HG03342 (cell line): ENCODE data around the gene SLX4IP.

Experiments
- ATAC-seq: cut with Tn5 transposase; IDR thresholded peaks from one replicate; pipeline ENCODE4 v1.9.1; 2021; ENCODE audit warnings: mild to moderate bottlenecking, moderate library complexity; ENCODE audit not compliant: unreplicated experiment

SLX4IP gene

GRCh38 chr20:10644458-10645204 lies 209.5 kb downstream of the SLX4IP start:
- ATAC-seq, result peak; percentile 51

- no peak for ATAC-seq
Measured at GRCh38 chr20:10645205-10645570, 210.1 kb downstream of the SLX4IP start.

DNA sequence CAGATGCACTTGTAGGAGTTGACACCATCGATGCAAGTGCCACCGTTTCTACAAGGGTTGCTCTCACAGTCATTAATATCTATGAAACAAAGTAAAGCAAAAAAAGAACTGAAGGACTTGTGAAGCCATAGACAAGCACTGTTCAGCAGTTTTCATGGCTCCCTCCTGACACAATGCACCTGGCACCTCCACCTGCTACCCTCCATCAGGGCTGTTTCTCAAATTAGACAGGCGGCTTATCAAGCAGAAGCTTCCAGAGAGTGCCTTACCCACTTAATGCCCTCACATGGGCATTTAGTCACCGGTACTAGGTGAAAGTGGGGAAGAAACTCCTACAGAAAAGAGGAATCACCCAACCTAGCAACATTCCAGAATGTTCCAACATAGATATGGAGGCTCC lies 210.9 kb downstream of the SLX4IP start:
- no peak for ATAC-seq

DNA sequence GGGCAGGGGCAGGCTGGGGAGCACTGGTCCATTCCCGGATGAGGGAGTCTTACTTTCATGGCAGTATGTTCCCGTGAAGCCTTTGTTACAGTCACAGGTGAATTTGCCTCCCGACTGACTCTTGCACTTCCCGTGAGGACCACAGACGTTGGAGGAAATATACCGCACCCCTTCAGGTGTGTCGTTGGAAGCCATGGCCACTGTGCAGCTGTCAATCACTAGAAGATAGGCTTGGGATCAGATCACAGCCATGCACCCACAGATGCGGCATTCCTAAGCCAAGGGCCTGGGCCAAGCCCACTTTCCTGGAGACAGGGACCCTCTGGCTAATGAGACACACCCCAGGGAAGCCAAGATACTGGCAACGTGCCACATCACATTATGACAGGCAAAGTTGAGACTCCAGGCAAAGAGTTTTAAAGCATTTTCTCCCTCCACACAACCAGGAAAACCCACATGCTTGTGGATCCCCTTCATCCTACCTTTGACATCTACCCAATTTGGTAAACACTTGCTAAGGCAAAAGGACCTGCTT lies 211.8 kb downstream of the SLX4IP start:
- ATAC-seq, result no peak

DNA sequence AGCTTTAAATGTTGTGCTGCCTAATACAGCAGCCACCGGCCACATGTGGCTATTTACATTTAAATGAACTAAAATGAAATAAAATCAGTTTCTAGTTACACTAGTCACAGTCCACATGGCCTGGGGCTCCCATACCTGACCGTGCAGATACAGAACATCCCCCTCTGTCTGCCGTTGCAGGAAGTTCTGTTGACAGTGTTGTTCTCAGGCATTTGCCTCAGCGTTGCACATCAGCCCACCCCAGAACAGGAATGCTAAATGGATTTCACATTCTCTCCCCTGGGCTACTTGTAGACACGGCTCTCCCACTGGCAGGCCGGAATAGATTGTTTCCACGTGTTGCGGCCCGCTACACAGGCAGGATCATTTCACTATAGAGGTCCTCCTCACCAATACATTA lies 212.4 kb downstream of the SLX4IP start:
- no peak for ATAC-seq

DNA sequence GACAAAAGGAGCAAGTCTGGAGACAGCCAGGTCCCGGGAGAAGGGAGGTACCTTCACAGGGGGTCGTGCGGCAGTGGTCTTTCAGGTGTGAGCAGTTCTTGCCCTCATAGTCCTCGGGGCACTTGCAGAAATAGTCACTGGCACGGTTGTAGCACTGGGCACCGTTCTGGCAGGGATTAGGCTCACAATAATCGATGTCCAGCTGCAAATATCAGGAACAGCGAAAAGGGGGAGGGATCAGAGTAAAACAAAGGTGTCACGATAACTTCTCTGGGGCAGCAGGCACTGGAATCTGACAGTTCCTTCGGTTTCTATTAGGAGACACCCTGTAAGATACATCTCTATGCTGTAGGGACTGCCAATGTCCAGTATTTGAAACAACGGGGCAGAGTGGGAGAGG lies 212.8 kb downstream of the SLX4IP start:
- ATAC-seq, result no peak

DNA sequence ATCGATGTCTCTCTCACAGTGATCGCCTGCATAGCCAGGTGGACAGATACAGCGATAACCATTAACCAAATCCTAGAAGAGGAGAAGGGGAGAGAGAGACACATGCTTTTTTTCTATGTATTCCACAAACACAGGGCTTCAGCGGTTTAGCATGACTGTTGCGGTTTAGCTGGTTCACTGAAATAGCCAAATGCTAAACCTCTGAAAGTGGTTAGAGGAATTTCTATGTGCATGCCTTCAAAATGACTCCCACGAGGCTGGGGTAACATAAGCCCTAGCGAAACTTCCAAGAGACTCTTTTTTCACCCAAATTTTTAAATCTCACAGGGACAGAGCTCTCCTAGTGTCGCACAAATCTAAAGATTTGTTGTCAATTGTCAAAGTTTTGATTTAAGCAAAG lies 213.5 kb downstream of the SLX4IP start:
- no peak for ATAC-seq

- no peak for ATAC-seq
Measured at GRCh38 chr20:10649080-10649796, 214.1 kb downstream of the SLX4IP start.

DNA sequence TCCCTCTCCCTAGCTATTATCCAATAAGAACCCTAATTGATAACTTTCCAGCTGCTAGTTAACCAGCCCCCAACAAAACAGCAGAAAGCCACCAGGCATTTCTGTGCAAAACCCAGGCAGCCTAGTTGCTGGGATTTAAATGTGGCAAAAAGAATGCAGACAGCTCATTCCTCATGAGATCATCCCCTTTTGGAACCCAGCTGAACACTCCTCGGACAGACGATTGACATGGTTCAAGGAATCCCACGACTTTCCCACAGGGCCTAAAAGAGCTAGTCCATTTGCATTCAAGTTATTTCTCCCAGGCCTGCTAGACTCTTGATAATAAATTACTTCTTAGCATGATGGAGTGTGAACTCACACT lies 214.7 kb downstream of the SLX4IP start:
- no peak for ATAC-seq

DNA sequence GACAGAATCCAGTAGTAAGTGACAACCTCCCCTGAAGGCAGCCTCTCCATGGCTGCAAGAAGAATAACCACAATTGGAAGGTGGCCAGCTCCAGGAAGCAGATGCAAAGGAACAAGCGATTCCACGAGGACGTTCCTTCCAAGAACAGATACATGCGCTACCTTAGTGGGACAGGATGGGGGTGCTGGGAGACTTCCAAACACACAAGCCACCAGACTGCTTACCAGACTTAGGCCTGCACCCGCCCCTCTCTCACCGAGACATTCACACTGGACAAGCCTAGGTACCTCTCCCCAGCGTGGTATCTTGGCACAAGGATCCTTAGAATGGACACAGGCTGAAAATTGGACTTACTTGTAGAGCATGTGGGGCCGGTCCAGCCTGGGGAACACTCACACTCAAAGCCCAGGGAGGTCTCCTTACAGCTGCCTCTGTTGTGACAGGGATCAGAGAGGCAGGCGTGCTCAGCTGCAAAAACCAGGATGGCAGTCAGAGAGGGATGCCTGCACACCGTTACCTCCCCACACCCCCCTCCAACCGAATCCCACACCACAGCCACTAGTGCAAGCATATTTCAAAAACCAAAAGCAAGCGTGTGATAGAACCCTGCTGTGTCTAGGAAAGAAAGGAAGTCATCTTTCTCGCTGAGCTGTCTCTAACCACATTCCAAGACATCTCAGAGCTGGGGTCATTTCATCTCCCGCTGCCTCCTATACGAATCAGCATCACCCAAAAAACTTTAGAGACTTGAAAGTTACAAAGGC lies 216.3 kb downstream of the SLX4IP start:
- ATAC-seq, result no peak

DNA sequence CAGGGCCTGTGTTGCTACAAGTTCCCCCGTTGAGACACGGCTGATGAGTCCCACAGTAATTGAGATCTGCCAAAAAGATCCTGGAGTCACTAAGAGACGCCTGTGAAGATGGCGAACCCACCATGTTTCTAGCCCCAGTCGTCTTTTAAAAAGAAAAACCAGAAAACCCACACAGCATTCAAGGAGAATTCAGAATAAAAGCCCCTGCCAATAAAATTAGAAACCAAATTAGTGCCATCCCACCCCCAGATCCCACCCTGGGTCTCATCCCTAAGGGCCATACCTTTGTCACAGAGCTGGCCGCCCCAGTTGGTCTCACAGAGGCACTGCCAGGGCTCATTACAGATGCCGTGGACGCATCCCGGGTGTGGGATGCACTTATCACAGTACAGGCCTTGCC lies 217.1 kb downstream of the SLX4IP start:
- no peak for ATAC-seq

GRCh38 chr20:10652660-10653261 lies 217.7 kb downstream of the SLX4IP start:
- ATAC-seq, result no peak

DNA sequence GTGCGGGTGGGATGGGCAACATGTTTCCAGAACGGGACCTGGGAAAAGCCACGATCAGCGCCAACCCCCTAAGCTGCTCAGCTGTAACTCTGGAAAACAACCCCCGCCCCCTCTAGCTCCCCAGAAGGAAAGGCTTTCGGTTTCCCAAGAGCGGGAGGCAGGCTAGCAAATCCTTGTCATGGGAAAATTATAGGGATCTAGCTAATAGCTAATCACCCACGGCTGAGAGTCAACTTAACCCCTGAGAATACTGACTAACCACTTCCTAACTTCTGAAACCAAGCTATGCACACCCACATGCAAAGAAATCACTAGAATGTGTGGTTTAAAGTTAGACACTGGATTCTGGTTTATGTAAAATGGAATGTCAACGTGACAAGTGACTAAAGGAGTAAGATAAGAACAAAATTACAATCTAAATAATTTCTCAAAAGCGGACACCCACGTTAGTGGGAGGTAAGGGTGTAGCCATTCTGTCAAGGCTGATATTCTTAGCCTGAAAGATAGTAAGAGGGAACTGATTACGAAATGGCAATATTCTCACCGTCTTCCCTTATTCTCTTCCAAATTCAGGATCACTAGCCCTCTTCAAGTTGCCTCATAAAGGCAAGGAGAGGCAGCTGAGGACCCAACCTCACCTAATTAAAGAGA lies 218.6 kb downstream of the SLX4IP start:
- no peak for ATAC-seq

- ATAC-seq, result no peak
Measured at GRCh38 chr20:10654250-10654610, 219.1 kb downstream of the SLX4IP start.

- ATAC-seq, result peak; percentile 78
Measured at GRCh38 chr20:10654630-10655029, 219.5 kb downstream of the SLX4IP start.

GRCh38 chr20:10655720-10656669 lies 220.9 kb downstream of the SLX4IP start:
- ATAC-seq, result no peak

DNA sequence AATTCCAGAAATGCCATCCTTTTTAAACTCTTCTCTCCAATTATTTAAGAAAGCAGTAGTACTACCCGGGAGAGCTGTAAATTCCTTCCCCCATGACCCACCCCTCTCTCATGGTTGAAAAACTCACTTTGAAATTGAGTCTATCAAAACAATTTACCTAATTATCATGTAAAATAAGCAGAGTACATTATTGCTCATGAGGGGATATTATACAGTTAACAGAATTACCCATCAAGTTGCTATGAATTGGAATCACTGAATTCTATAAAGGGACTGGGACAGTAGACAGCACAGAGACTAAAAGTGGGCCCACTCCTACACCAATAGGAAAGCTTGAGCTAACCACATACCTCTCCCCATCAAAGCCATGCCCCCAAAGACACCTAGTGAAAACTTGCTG lies 222.3 kb downstream of the SLX4IP start:
- ATAC-seq, result no peak

DNA sequence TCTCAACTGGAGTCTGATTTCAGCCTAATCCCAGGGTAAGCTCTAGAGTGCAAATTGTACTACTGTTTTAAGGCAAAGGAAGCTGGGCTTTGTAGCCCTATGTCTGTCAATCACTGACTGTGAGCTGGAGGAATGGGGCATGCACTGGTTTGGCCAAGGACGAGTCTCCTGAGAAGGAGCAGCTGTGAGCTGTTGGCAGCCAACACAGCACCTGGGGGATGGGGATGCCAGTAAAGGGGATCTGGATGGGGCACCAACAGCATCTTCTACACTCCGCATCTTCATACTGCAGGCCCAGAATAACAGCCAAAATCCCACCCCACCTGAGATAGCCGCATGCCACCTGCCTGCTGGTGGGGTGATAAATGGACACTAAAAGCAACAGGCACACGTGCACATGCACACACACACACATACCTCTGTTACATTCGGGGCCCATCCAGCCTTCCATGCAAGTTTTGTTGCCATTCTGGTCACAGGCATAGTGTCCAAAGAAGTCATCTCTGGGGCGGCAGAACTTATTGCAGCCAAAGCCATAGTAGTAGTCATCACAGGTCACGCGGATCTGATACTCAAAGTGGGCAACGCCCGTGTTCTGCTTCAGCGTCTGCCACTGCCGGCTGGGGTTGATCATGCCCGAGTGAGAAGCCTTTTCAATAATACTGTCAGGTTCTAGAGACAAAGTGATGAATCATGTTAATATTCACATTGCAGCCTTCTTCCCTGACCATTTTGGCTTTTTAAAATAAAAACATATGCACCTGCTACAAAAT lies 223.1 kb downstream of the SLX4IP start:
- no peak for ATAC-seq
